WERI-Rb-1 (cell line): ENCODE measurements around the gene ULBP1.
"Not testable (repeated sequence)": the region's sequence is repeated elsewhere in the genome, so short reads cannot be mapped to it uniquely, and the experiment has no call there.

ENCODE experiments used
- DNase-seq: peaks from one replicate; pipeline ENCODE4 v3.0.0-alpha.2; 2020
- H3K27ac ChIP-seq: fragments of 250-450 bp; sonication (Bioruptor Pico); 2 replicates; pipeline ENCODE4 v1.5.1; 2020; ENCODE audit warnings: mild to moderate bottlenecking, moderate library complexity
- H3K27me3 ChIP-seq: fragments of 250-450 bp; sonication (Bioruptor Pico); 2 replicates; pipeline ENCODE4 v1.5.1; 2021; ENCODE audit warnings: mild to moderate bottlenecking, low read depth, moderate library complexity; ENCODE audit not compliant: insufficient read depth, severe bottlenecking
- H3K36me3 ChIP-seq: fragments of 250-450 bp; sonication (Bioruptor Pico); 2 replicates; pipeline ENCODE4 v1.5.1; 2020; ENCODE audit warnings: mild to moderate bottlenecking, moderate library complexity
- H3K4me3 ChIP-seq: 2 replicates; pipeline ENCODE4 v1.5.1; 2011; ENCODE audit warnings: low read depth, mild to moderate bottlenecking, control low read depth, low read length
- H3K9me3 ChIP-seq: fragments of 250-450 bp; sonication (Bioruptor Pico); 2 replicates; pipeline ENCODE4 v1.5.1; 2021; ENCODE audit warnings: mild to moderate bottlenecking, moderate library complexity; ENCODE audit not compliant: severe bottlenecking
- TF ChIP-seq, protein P1 (sequence below): IDR thresholded peaks from 2 replicates; pipeline ENCODE4 v1.5.1; 2011; ENCODE audit warnings: low read depth, mild to moderate bottlenecking, control low read depth, inconsistent platforms, low read length

Gene ULBP1

DNA sequence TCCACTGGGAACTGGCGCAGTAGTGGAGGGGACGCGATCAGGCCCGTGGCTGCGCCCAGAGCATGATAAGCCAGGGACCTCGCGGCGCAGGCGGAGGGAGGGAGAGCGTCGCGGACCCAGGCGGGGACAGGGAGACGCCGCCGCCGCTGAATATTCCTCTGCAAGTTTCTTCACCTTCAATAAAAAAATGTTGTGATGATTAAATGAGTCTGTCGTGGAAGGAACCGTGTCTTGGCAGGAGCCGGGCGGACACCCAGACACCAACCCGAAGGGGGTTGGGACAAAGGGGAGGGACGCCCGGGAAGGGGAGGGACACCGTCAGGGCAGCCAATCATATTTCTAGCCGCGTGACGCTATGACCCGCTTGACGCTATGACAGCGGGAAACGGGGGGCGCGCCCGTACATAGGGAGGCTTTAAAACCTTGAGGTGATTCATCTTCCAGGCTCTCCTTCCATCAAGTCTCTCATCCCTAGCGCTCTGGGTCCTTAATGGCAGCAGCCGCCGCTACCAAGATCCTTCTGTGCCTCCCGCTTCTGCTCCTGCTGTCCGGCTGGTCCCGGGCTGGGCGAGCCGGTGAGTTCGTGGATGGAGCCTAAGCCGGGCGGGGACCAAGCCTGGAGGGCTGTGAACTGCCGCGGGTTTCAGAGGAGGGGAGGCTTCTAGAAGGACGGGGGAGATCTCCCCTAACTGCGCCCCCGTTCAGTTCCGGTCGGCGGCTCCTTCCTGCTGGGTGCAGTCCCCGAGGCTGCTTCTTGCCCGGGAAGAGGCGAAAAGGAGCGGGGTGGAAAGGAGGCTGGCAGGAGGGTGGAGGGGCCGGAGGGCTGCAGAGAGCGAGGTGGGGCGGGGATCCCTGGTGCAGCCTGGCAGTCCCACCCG lies 21.9 kb upstream of the ULBP1 start, which contains the start of gene ULBP2:
Gene ULBP2, plus strand, starts transcription at position 432 of the 878 bp plus-strand sequence. Its CDS starts 59 bp downstream, at position 491.
- no peaks in the 10 kb centered on the region for H3K9me3 ChIP-seq
- H3K36me3 ChIP-seq: no peaks in the 10 kb centered on the region
- TF ChIP-seq, protein P1, sequence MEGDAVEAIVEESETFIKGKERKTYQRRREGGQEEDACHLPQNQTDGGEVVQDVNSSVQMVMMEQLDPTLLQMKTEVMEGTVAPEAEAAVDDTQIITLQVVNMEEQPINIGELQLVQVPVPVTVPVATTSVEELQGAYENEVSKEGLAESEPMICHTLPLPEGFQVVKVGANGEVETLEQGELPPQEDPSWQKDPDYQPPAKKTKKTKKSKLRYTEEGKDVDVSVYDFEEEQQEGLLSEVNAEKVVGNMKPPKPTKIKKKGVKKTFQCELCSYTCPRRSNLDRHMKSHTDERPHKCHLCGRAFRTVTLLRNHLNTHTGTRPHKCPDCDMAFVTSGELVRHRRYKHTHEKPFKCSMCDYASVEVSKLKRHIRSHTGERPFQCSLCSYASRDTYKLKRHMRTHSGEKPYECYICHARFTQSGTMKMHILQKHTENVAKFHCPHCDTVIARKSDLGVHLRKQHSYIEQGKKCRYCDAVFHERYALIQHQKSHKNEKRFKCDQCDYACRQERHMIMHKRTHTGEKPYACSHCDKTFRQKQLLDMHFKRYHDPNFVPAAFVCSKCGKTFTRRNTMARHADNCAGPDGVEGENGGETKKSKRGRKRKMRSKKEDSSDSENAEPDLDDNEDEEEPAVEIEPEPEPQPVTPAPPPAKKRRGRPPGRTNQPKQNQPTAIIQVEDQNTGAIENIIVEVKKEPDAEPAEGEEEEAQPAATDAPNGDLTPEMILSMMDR: no peak
- no peak within 1 kb of the TSS for H3K27ac ChIP-seq
- peak within 1 kb of the TSS; percentile 46 for H3K4me3 ChIP-seq
- peak; percentile 87 for DNase-seq
- H3K27me3 ChIP-seq: peaks cover 44% of the 10 kb centered on the region

DNA sequence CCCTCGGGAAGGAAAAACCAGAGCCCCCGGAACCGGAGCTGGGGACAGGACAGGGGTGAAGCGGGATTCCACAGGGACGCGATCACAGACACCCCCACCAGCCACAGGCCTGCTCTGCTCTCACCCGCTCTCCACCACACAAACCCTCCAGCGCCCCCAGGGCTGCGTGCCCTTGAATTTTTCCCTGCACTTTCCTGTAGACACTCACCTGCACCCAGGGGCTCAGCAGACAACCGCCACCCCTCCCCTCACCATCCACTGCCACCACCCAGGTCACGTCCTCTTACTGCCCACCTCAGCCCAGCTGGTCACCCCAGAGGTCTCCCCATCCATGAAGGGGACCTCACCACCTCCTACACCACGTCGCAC lies 21.3 kb upstream of the ULBP1 start:
- Histone ChIP-seq H3K4me3 (peak overlapping the region; percentile 46), H3K36me3 (no peaks in the 10 kb centered on the region), H3K9me3 (no peaks in the 10 kb centered on the region), H3K27me3 (peaks cover 37% of the 10 kb centered on the region), H3K27ac (no peak overlapping the region)
- TF ChIP-seq, protein P1: peak; percentile 19; the same call in 1 of the 2 replicates
- no peak for DNase-seq

DNA sequence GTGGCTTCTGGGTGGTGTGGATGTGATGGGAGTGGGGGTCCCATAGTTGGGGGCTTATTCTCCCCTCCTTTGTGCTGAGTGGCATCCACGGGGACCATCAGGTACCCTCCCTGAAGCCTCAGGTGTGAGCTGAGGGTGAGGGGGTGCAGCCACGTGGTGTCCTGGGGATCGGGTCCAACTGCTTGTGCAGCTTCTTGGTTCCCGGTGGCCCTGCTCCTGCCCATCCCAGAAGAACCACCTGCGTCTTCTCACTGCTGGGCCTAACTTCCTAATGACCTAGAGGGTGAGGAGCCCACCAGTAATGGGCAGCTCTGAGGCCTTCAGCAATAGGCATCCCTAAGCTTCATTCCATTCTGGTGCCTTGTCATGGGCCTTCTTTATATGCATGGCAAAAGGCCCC lies 20.4 kb upstream of the ULBP1 start:
- H3K27ac ChIP-seq, H3K36me3 ChIP-seq, H3K4me3 ChIP-seq, DNase-seq, H3K9me3 ChIP-seq: not testable (repeated sequence)
- H3K27me3 ChIP-seq: peaks cover 32% of the 10 kb centered on the region

DNA sequence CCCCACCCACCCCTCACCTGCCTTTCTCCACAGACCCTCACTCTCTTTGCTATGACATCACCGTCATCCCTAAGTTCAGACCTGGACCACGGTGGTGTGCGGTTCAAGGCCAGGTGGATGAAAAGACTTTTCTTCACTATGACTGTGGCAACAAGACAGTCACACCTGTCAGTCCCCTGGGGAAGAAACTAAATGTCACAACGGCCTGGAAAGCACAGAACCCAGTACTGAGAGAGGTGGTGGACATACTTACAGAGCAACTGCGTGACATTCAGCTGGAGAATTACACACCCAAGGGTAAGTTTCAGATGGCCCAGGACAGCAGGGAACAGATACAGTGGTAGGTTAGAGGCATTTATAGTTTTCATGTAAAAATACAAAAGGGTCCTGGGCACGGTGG lies 18.5 kb upstream of the ULBP1 start:
- not testable (repeated sequence) for H3K36me3 ChIP-seq, DNase-seq, H3K27ac ChIP-seq, H3K4me3 ChIP-seq, H3K9me3 ChIP-seq
- peaks cover 14% of the 10 kb centered on the region for H3K27me3 ChIP-seq

DNA sequence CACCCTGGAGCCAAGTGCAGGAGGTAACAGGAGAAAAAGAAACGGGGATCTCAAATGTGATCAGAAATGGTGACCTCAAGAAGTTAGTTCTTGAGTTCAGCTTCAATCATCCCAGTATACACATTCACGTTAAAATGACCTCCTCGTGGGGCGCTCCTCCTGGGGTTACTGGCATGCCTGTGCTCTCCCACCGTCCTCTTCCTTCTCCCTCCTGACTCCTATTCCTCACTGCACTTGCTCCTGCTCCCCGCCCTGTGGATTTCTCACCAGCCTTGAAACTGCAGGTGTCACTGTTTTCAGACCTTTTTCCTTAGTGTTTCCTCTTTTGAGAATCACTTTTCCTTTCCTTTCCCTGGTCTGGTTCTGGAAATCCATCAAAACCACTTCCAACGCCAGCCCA lies 17.1 kb upstream of the ULBP1 start:
- H3K9me3 ChIP-seq, H3K4me3 ChIP-seq, H3K27ac ChIP-seq, H3K27me3 ChIP-seq, DNase-seq, H3K36me3 ChIP-seq: not testable (repeated sequence)

DNA sequence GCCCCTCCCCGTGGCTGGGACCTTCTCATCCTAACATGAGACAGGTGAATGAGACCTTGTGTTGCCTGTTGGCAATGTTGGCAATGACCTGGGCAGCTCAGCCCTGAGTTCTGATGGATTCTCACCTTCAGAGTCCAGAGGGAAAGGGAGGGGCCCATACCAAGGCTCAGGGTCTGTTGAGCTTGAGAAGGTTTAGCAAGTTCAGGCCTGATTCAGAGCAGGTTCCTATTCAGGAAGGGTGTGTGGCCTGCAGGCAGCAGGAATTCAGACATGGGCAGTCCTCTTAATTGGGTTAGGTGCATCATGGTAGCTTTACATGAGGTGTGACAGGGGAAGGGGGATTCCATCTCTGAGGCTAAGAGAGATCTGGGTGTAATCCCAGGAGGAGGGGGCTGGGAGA lies 16.2 kb upstream of the ULBP1 start:
- H3K36me3 ChIP-seq, H3K27me3 ChIP-seq, H3K4me3 ChIP-seq, H3K9me3 ChIP-seq, H3K27ac ChIP-seq, DNase-seq: not testable (repeated sequence)

DNA sequence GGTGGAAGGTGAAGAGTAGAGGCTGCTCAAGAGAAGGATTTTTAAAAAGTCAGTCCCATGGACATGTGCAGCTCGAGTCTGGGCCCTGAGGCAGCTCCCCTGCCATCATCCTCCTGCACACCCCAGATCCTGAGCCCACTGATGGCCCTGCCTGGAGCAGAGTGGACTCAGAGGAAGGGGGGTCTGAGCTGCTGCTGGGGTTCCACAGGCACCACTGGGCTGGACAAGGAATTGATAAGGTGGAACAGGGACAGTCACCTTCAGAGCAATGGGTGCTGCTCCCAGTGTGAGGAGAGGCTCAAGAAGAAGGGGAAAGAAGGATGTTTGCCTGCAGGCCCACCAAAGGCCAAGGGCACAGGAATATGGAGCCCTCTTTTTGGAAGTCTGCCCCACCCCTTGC lies 15.7 kb upstream of the ULBP1 start:
- Histone ChIP-seq H3K4me3 (no peak overlapping the region), H3K9me3 (no peaks in the 10 kb centered on the region), H3K27ac (no peak overlapping the region), H3K36me3 (no peaks in the 10 kb centered on the region), H3K27me3 (peaks cover 14% of the 10 kb centered on the region)
- DNase-seq: no peak
- TF ChIP-seq, protein P1: no peak

DNA sequence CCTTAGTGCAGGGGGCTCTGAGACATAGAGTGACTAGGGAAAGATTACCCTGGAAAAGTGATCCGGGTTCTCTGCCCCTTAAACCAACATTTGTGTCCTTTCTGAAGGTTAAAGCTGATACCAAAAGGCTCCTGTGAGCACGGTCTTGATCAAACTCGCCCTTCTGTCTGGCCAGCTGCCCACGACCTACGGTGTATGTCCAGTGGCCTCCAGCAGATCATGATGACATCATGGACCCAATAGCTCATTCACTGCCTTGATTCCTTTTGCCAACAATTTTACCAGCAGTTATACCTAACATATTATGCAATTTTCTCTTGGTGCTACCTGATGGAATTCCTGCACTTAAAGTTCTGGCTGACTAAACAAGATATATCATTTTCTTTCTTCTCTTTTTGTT lies 15.1 kb upstream of the ULBP1 start:
- DNase-seq: no peak
- no peak overlapping the region for H3K27ac ChIP-seq
- H3K27me3 ChIP-seq: peaks cover 20% of the 10 kb centered on the region
- TF ChIP-seq, protein P1: no peak
- no peaks in the 10 kb centered on the region for H3K36me3 ChIP-seq
- no peak overlapping the region for H3K4me3 ChIP-seq
- H3K9me3 ChIP-seq: no peaks in the 10 kb centered on the region
